ENCODE results near the gene CELA3A.
A peak's percentile ranks its signal among the peaks of the same experiment; 100 is the strongest.
"Not testable (repeated sequence)": the region's sequence is repeated elsewhere in the genome, so short reads cannot be mapped to it uniquely, and the experiment has no call there.

The CELA3A gene

DNA sequence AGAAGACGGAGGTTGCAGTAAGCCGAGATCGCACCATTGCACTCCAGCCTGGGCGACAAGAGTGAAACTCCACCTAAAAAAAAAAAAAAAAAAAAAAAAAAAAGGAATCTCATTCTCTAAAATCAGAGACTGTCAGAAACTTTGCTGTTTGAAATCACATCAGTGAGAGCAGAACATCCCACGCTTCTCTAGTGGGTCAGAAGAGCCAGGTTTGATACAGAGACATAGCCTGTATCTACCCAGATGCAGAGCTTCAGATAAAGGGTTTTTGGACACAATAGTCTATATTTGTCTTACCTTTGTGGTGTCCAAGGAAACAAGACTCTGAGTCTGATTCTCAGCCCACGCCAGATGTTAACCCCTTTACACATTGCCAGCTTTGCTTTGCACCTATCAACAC lies 19.6 kb downstream of the CELA3A start:
- no peak for DNase-seq

DNA sequence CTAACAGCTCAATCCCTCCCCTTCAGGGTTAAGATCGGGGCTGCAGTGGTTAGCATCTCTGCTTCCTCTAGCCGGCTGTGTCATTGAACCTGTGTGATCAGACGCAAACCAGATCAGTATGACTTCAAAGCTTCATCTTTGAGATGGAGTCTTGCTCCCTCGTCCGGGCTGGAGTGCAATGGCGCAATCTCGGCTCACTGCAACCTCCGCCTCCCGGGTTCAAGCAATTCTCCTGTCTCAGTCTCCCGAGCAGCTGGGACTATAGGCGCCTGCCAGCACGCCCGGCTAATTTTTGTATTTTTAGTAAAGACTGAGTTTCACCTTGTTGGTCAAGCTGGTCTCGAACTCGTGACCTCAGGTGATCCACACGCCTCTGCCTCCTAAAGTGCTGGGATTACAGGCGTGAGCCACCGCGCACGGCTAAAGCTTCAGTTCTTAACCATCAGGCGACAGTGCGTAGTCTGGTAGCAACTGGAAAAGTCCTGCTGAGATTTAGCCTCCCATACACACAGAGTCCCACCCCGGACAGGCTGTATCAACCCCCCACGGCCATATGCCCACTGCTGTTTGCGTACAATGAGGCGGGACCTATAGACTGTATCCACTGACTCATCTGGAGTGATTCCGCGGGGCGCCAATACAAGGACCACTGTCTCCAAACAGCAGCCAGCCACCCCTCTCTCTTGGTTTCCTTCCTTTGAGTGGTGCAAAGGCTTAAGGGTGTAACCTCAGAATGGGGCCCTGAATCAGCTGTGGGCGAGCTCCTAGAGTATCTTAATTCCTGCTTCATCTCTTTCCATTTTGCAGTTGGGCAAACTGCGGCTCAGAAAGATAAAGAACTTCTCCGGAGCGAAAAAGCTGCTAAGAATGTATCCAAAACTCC lies 23.3 kb downstream of the CELA3A start:
- peak; percentile 63 for DNase-seq

DNA sequence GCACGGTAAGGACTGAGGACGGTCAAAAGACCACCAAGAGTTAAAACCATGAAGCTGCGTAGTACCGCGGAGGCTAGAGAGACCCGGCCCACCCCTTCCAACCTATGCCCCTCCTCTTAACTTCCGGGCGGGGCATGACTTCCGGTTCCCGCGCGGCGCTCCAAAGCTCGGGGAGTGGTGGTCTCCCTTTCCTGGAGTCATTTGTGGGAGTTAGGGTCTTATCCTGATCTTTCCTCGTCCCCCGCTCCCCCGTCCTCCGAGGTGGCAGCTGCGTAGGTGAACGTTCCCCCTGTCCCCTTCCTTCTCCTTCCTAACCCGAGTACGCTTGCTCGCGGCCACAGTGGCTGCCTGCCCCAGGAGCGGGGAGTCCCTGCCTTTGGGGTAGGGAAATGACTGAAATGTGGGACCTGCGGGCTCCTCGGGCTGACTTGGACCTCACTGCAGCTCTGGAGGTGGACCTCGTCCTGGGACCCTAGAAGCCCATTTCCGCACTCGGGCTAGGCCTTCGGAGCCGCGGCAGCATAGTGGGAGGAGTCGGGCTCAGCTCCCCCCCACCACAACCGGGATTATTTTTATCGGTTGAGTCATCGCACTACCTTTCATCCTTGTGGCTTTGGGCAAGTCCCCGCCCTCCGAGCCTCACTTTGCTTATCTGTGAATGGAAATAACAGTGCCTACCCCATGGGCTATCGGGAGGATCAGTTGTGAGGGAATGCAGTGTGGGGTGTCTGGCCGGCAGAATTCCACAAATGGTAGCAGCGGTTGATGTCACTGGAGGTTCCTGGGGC lies 24.1 kb downstream of the CELA3A start:
- DNase-seq, result peak; percentile 63

DNA sequence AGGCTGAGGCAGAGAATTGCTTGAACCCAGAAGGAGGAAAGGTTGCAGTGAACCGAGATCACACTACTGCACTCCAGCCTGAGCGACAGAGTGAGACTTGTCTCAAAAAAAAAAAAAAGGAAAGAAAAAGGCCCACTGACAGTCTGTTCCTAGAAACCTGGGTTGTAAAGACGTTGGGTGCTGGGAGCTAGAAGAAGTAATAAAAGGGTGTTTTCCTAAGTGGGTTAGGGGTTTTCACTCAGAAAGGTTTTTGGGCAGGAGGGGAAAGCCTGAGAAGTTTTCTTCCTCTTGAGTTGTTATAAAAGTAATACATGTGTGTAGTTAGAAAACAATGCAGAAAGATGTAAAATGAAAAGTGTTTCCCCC lies 25.4 kb downstream of the CELA3A start:
- no peak for DNase-seq

DNA sequence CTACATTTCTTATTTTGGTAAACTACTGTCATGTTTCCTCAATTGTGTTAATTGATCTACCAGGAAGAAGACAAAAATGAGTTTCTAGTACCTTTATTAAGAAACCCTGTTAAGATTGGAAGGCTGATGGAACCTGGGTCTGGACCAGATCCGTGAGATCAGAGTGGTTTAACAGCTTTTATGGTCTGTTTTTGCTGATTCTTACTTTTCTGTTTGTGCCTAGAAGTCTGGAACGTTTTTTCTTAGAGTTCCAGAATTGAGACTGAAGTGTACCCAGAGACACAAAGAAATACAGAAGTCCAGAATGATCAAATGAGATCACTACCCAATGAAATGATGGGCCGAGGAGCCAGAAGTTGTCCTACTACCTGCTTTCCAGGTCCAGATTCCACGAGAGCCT lies 28.6 kb downstream of the CELA3A start:
- DNase-seq, result no peak

DNA sequence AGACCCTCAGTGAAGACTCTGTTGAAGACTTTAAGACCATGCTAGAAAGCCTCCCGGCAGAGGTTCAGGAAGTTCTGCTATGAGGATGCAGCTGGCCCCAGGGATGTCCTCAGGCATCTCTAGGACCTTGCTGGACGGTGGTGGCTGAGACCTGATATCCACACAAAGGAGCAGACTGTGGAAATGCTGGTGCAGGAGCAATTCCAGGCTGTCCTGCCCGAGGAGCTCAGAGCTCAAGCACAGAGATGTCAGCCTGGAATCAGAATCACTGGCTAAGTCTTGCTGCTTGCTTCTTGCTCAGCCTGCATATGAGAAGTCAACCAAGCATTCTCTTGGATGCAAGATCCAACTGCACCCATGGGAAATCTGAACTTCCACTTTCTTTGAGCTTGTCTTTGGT lies 29.0 kb downstream of the CELA3A start:
- no peak for DNase-seq

DNA sequence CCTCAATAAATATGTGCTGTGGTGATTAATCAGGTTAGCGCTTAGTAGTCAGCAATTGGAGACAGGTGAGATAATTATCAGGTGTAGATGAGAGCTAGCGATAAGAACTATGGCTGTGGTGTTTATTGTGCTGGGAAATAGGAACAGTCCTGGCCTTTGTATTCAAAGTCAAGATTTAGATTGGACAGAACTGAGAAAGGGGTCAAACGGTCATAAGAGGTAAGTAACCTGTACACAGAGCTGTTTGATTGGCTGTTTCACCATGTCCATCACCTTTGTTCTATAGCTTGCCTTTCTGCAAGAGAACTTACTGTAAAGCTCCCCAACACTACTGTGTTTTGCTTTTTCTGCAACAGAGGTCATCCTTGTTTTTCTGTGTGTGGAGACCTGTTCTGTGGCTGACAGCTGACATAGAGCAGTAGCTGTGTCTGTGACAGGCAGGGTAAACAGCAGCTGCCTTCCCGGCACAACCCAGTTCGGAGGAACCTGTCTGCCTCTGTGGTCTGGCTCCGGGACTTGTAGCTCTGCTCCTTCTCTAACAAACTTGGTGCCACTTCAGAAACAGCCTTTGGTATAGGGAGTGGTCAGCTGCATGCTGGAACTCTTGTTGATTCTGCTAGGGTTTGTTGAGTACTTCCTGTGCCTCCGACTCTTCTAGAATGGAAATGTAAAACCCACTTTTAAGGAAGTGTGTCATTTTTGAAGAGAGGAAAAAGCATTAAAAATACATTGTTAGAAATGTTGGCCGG lies 29.9 kb downstream of the CELA3A start:
- no peak for DNase-seq

DNA sequence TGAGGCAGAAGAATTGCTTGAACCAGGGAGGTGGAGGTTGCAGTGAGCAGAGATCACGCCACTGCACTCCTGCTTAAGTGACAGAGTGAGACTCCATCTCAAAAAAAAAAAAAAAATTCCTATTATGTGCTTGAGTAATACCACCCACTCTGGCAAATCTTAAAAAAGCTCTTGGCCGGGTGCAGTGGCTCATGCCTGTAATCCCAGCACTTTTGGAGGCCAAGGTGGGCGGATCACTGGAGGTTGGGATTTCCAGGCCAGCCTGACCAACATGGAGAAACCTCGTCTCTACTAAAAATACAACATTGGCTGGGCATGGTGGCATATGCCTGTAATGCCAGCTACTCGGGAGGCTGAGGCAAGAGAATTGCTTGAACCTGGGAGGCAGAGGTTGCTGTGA lies 33.4 kb downstream of the CELA3A start:
- DNase-seq, result not testable (repeated sequence)

DNA sequence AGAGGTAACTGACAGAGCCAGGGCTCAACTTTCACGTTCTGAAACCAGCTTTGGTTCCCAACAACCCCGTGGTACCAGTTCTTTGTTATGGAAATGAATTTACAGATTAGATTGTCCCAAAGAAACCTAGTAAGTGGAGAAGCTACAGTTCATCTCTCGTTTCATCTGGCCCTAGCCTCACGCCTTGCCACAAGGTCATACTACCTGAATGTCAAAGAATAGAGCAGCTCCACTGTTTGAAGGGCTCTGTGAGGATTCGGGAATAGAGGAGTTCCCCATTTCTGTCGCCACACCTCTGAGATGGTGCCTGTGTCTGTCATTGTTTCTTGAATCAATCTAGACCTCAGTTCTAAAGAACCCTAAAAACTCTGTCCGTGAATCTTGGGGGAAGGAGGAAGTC lies 36.1 kb downstream of the CELA3A start:
- no peak for DNase-seq

DNA sequence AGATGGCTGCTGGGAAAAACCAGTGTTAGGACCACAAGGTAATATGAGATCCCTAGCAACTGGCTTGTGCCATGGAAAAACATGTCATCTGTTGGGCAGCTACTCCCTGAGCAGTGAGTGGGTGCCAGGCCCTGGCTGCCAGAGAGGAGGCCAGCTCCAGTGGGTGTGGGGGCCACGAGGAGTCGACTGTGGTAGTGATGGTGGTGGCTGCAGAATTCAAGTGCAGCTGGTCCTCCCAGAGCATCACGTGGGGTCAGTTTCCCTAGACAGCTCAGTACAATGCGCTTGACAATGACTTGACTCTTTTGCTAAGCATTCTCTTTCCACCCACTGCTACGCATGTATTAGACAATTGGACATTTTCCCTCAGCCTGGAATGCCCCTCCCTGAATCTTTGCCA lies 36.6 kb downstream of the CELA3A start:
- DNase-seq, result no peak

DNA sequence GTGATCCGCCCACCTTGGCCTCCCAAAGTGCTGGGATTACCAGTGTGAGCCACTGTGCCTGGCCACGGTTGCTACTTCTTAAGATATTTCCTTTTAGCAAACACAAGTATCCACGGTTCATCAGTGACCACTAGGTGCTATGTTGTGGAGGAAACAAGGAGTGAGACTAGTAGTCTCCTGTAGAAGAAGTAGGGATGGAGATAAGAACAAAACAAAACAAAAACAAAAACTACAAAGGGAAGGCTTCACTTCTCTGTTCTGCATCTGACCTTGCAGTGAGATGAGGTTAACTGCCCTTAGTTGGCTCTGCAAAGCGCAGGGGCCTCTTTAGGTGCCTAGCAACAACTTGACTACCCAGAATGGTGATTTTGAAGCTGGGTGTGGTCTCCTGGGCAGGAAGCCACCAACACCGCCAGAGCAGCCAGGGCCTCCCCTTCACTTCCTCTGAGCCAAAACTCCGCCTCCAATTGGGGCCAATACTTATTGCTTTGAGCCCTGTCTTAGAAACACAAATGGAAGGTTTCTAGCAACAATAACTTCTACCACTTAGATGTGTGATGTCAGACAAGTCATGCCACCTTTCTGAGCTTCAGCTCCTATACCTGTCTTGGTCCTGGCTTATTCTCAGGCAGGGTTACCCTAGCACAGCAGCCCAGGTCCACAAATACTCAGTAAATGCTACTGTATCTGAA lies 38.3 kb downstream of the CELA3A start:
- no peak for DNase-seq

DNA sequence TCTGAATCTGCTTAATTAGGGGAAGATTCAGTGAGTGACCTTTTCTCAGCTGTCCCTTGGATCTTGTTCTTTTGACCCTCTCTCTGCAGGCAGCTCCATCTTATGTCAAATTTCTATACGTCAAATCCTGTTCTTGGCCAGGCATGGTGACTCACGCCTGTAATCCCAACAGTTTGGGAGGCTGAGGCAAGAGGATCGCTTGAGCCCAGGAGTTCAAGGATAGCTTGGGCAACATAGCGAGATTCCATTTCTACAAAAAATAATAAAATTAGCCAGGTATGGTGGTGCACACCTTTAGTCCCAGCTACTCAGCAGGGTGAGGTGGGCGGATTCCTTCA lies 38.8 kb downstream of the CELA3A start:
- DNase-seq, result no peak

DNA sequence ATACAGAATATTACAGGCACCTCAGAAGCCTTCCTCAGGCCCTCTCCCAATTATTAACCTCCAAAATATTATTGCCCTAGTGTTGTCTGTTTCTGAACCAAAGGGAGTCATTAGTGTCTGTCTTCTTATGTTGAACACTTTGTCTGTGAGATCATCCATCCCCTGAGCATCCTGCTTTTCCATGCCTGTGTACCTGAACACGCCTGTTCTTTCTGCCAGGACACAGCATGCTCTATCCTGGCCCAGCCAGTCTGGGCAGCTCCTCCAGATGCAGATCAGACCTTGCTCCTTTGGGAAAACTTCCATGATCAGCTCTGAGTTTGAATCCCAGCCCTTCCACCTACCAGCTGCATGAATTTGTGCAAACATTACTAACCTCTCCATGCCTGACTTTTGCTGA lies 40.0 kb downstream of the CELA3A start:
- no peak for DNase-seq

DNA sequence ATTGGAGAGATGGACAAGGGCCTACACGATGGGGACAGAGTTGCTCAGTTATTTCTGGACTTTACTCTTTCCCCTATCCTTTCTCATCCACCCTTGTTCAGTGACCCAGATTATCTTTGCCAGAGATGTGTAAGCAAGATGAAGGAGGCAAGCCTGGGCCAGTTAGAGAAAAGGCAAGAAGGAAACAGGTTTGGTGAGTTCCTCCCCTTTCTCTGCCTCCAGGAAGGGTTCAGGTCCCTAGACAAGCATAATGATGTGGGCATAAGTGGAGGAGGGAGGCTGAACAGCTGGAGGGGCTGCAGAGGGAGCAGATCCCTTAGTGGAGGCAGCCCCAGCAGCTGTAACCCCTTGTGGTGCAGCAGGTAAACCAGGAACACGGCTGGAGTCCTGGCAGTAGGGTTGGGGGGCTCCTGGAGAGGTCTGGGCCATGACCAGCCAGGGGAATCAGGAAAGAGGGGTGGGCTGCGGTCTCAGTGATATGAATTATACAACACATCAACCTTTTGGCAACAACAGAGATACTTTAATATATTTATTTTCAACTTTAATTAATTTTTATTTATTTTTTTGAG lies 41.8 kb downstream of the CELA3A start:
- no peak for DNase-seq

DNA sequence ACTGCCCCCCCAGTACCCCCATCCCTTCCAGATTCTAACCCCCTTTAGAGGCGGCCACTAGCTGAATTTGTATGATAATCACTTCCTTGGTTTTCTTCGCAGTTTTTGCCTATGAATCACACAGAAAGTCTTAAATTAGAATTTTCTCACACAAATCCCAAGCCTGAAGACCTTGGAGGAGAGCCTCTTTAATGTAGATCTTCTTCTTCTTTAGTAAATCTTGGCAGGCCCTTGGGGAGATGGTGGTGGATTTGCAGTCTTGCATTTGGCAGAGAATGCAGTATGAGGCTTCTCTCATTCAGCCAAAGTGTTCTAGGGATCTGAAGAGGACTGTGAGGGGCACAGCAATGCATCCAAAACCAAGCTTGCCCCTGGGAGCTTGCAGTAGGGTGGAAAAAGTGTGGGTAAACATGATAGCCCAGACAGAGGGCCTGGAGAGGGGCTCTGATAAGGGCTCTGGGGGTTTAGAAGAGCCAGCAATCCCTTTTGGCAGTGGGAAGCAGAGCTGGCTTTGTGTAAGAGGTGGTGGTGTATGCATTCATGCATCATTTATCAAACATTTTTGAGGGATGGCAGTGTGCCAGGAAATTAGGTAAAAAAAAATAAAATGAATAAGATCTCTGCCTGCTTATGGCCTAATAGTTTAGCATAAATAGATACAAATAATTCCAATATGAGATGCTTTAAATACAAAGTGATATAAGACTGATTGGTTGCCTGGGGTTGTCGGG lies 43.4 kb downstream of the CELA3A start:
- no peak for DNase-seq

DNA sequence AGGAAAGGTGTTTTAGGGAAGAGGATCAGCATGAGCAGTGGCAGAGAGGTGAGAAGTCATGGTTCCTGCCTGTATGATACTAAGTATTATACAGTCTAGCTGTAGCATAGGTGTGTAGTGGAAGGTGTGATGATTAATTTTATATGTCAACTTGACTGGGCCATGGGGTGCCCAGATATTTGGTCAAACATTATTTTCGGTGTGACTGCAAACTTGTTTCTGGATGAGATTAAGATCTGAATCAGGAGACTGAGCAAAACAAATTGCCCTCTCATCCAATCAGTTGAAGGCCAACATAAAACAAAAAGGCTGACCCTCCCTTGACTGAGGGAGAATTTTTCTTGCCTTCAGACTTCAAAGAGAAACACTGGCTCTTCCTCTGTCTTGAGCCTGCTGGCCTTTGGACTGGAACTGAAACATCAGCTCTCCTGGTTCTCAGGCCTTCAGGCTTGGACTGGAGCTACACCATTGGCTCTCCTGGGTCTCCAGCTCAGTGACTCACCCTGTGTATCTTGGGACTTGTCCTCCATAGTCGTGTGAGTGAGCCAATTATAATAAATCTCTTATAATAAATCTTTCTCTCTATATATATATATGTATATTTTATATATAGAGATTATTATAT lies 44.3 kb downstream of the CELA3A start:
- DNase-seq, result no peak

DNA sequence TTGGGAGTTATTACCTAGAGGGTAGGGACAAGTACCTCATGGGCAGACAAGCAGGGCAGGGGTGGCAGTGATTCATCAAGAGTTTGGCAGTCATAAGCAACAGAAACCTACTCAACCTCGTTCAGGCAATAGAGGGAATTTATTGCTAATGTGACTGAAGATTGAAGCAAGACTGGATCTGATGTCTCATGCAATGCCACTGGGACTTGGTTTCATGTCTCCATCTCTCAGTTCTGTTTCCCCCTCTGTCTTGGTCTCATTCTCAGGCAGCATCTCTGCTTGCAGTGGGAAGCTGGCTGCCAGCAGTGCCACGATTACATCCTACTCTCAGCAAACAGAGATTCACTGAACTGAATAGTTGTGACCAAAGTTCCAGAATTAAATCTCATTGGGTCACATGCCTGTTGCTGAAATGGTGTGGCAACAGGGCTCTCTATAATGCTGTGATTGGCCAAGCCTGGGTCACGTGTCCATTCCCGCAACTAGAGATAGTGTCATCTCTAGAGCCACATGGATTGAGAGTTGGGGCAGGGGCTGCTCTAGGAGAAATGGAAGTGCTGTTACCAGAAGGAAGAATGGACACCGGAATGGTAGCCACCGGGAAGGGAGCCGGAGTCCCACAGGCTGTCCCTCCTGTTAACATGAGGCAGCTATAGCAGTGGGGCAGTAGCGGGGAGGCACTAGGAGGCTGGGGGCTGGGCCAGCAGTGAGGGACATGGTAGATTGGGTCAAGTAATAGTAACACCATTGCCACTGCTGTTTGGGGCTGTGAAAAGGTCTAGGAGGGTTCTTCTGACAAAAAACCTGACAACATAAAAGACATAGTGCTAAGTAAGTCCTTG lies 47.1 kb downstream of the CELA3A start:
- no peak for DNase-seq

DNA sequence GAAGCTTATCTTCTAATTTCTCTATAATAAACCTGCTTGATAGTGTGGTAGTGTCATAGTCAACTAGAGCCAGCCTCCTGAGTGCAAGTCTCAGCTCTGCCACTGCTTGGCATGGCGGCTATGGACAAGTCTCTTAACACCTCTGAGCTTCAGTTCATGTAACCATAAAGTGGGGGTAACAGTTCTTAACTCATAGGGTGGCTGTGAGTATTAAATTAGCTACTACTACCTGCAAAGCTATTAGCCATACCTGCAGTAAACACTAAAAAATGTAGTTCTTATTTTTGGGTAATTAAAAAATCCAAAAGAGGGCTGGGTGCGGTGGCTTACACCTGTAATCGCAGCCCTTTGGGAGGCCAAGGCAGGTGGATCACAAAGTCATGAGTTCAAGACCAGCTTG lies 48.9 kb downstream of the CELA3A start:
- DNase-seq, result no peak

DNA sequence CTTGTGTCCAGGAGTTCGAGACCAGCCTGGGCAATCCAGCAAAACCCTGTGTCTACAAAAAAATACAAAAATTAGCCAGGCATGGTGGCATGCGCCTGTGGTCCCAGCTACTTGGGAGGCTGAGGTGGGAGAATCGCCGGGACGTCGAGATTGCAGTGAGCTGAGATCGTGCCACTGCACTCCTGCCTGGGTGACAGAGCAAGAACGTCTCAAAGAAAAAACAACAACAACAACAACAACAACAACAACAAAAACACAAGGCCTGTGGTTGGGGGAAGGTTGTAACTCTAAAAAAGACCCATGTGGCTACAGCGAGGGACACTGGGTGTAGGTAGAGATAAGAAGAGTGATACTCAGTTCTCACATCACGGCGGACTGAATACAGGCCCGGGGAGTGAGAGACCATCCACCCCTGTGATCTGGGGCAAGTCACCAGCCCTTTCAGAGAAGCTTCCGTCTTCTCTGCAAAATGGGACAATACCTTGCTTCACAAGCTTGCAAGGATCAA lies 50.2 kb downstream of the CELA3A start:
- DNase-seq, result no peak
